AG04449 (cell line): ENCODE data around the gene MGAT5.

Source experiments
- CTCF ChIA-PET: fragments of 350-600 bp; formaldehyde crosslinking; extraction: SDS; loops from one replicate; lab custom pipeline; 2021; ENCODE audit warnings: antibody characterized with exemption; lab: Yijun Ruan, JAX
- POLR2A ChIA-PET: fragments of 400-600, 350-600 bp; formaldehyde crosslinking; extraction: SDS; loops from one replicate; lab custom pipeline; 2020; ENCODE audit warnings: antibody characterized with exemption, inconsistent platforms; lab: Yijun Ruan, JAX
- DNase-seq: peaks from one replicate; pipeline ENCODE4 v3.0.0-alpha.2; 2010; ENCODE audit warnings: low read depth, low spot score
- H3K4me3 ChIP-seq: 2 replicates; pipeline ENCODE4 v1.5.1; 2011; ENCODE audit warnings: low read depth, mild to moderate bottlenecking, control low read depth, low read length
- CTCF ChIP-seq: IDR thresholded peaks from one replicate; pipeline ENCODE4 v1.5.1; 2011; ENCODE audit warnings: mild to moderate bottlenecking, moderate library complexity, low read length, control low read depth, inconsistent platforms; ENCODE audit not compliant: insufficient read depth; ENCODE audit errors: missing control alignments

Gene MGAT5

GRCh38 chr2:134407154-134407890, 153.4 kb downstream of the MGAT5 start:
- POLR2A ChIA-PET = no interaction called here
- CTCF ChIA-PET = interaction anchor here (0.7 to 2.8 kb wide), 4 partner anchors 9 to 289 kb away, joined by 3 to 14 read pairs (median 4); no protein-coding TSS in a partner anchor
- no peak for TF ChIP-seq CTCF
- no peak overlapping the region for H3K4me3 ChIP-seq
- DNase-seq = no peak

GRCh38 chr2:134408386-134408785, 154.5 kb downstream of the MGAT5 start:
- POLR2A ChIA-PET = interaction anchor here (0.7 kb wide), 1 partner anchor 44 kb away, joined by 3 read pairs; no protein-coding TSS in a partner anchor
- no peak for DNase-seq
- CTCF ChIA-PET = interaction anchor here (0.8 to 7.0 kb wide), 9 partner anchors 10 to 524 kb away, joined by 3 to 147 read pairs (median 4); no protein-coding TSS in a partner anchor
- no peak for TF ChIP-seq CTCF
- H3K4me3 ChIP-seq = no peak overlapping the region

- DNase-seq = no peak
- POLR2A ChIA-PET = interaction anchor here (0.7 kb wide), 1 partner anchor 45 kb away, joined by 3 read pairs; no protein-coding TSS in a partner anchor
- CTCF ChIA-PET = interaction anchor here (0.8 to 7.0 kb wide), 10 partner anchors 9 to 524 kb away, joined by 3 to 147 read pairs (median 4); no protein-coding TSS in a partner anchor
- no peak overlapping the region for H3K4me3 ChIP-seq
- no peak for TF ChIP-seq CTCF
Observed at GRCh38 chr2:134408791-134409190, 154.9 kb downstream of the MGAT5 start.

- CTCF ChIA-PET = interaction anchor here (3.9 to 7.0 kb wide), 5 partner anchors 11 to 524 kb away, joined by 23 to 147 read pairs (median 63); no protein-coding TSS in a partner anchor
- no peak for DNase-seq
- POLR2A ChIA-PET = no interaction called here
- no peak for TF ChIP-seq CTCF
- H3K4me3 ChIP-seq = no peak overlapping the region
Observed at GRCh38 chr2:134410006-134410405, 156.1 kb downstream of the MGAT5 start.

- TF ChIP-seq CTCF = no peak
- DNase-seq = no peak
- H3K4me3 ChIP-seq = no peak overlapping the region
- POLR2A ChIA-PET = interaction anchor here (1.0 kb wide), 2 partner anchors 9 to 290 kb away, joined by 3 to 4 read pairs; no protein-coding TSS in a partner anchor
- CTCF ChIA-PET = interaction anchor here (0.9 to 7.0 kb wide), 26 partner anchors 9 to 525 kb away, joined by 3 to 147 read pairs (median 10); partner anchors contain the start of gene MGAT5
Observed at GRCh38 chr2:134410831-134411231, 157.0 kb downstream of the MGAT5 start.
